IMR-90 (cell line): ENCODE data around the gene NEGR1. TPM values are rescaled to one million over a fixed set of nuclear protein-coding genes. Genes with fewer than 3 reads are reported as not detected.
"Not testable (repeated sequence)": the region's sequence is repeated elsewhere in the genome, so short reads cannot be mapped to it uniquely, and the experiment has no call there.

Experiments used
- ATAC-seq: fragments of 200-7000 bp; cut with Tn5 transposase; 2 replicates; pipeline ENCODE4 v1.9.1; 2020; ENCODE audit warnings: low read depth, mild to moderate bottlenecking, moderate library complexity
- BruUV-seq: library from RNA; stranded (reverse); fragments of 400-500 nt; replicated peaks from 2 replicates; lab custom pipeline; 2021; lab: Mats Ljungman, UMichigan
- CTCF ChIA-PET: fragments of 300-600 bp; formaldehyde crosslinking; extraction: SDS; loops from one replicate; lab custom pipeline; 2021; ENCODE audit warnings: antibody characterized with exemption; lab: Yijun Ruan, JAX
- POLR2A ChIA-PET: fragments of 300-600 bp; sonication (Branson Sonifier 250); formaldehyde crosslinking; loops from one replicate; lab custom pipeline; 2022; ENCODE audit warnings: antibody characterized with exemption; ENCODE audit not compliant: unreplicated experiment; lab: Charles Lee
- DNase-seq: peaks from one replicate; pipeline ENCODE4 v3.0.0; 2013
- H2AFZ ChIP-seq: replicated peaks from 2 replicates; pipeline ENCODE3; 2013; ENCODE audit warnings: low read length, mild to moderate bottlenecking; ENCODE audit not compliant: poor library complexity
- H2AK5ac ChIP-seq: 2 replicates; pipeline ENCODE4 v1.6.1; 2013; ENCODE audit warnings: low read depth, low read length, inconsistent platforms
- H2AK9ac ChIP-seq: replicated peaks from 2 replicates; pipeline ENCODE3; 2013; ENCODE audit warnings: mild to moderate bottlenecking, low read depth, low read length, moderate library complexity; ENCODE audit not compliant: poor library complexity
- H2BK120ac ChIP-seq: 2 replicates; pipeline ENCODE4 v1.6.1; 2013; ENCODE audit warnings: low read depth, low read length, inconsistent platforms
- H2BK15ac ChIP-seq: 3 replicates; pipeline ENCODE4 v1.6.1; 2013; ENCODE audit warnings: low read depth, low read length, inconsistent platforms
- H2BK20ac ChIP-seq: 2 replicates; pipeline ENCODE4 v1.6.1; 2013; ENCODE audit warnings: low read depth, mild to moderate bottlenecking, inconsistent platforms, low read length, moderate library complexity
- H2BK5ac ChIP-seq: 2 replicates; pipeline ENCODE4 v1.6.1; 2013; ENCODE audit warnings: mild to moderate bottlenecking, low read depth, low read length, inconsistent platforms; ENCODE audit not compliant: poor library complexity, severe bottlenecking
- H3K14ac ChIP-seq: replicated peaks from 2 replicates; pipeline ENCODE4 v1.6.1; 2013; ENCODE audit warnings: low read depth, low read length, inconsistent platforms
- H3K18ac ChIP-seq: 2 replicates; pipeline ENCODE4 v1.6.1; 2013; ENCODE audit warnings: low read depth, low read length, control low read depth
- H3K23ac ChIP-seq: 2 replicates; pipeline ENCODE4 v1.6.1; 2013; ENCODE audit warnings: low read depth, low read length, inconsistent platforms
- H3K27ac ChIP-seq: 2 replicates; pipeline ENCODE4 v1.5.1; 2013; ENCODE audit warnings: mild to moderate bottlenecking, control low read depth, low read length; ENCODE audit not compliant: insufficient read depth
- H3K27me3 ChIP-seq: 2 replicates; pipeline ENCODE4 v1.6.1; 2013; ENCODE audit warnings: low read length; ENCODE audit not compliant: control insufficient read depth, insufficient read depth
- H3K36me3 ChIP-seq: 2 replicates; pipeline ENCODE4 v1.6.1; 2013; ENCODE audit warnings: low read length, mixed read lengths; ENCODE audit not compliant: control insufficient read depth, insufficient read depth
- H3K4ac ChIP-seq: 2 replicates; pipeline ENCODE4 v1.6.1; 2013; ENCODE audit warnings: low read depth, low read length, inconsistent platforms
- H3K4me1 ChIP-seq: 2 replicates; pipeline ENCODE4 v1.6.1; 2013; ENCODE audit warnings: low read length, mixed read lengths; ENCODE audit not compliant: control insufficient read depth, insufficient read depth
- H3K4me2 ChIP-seq: 2 replicates; pipeline ENCODE4 v1.6.1; 2013; ENCODE audit warnings: low read depth, mild to moderate bottlenecking, control low read depth, low read length, moderate library complexity
- H3K4me3 ChIP-seq: 2 replicates; pipeline ENCODE4 v1.5.1; 2013; ENCODE audit warnings: low read depth, mild to moderate bottlenecking, control low read depth, low read length, moderate library complexity; ENCODE audit not compliant: insufficient read depth
- H3K56ac ChIP-seq: 2 replicates; pipeline ENCODE4 v1.6.1; 2013; ENCODE audit warnings: low read length, inconsistent platforms; ENCODE audit not compliant: insufficient read depth; ENCODE audit errors: extremely low read depth
- H3K79me1 ChIP-seq, 2 experiments: 2 replicates each; pipeline ENCODE4 v1.6.1; 2013; ENCODE audit warnings: low read length in 2 of 2, inconsistent platforms in 1 of 2, low read depth in 1 of 2
- H3K9ac ChIP-seq: 2 replicates; pipeline ENCODE4 v1.6.1; 2013; ENCODE audit warnings: low read depth, low read length, control low read depth
- H3K9me1 ChIP-seq: 2 replicates; pipeline ENCODE4 v1.6.1; 2013; ENCODE audit warnings: low read length, inconsistent platforms; ENCODE audit not compliant: insufficient read depth
- H3K9me3 ChIP-seq: 2 replicates; pipeline ENCODE4 v1.6.1; 2013; ENCODE audit warnings: low read length; ENCODE audit not compliant: control insufficient read depth, insufficient read depth
- H4K20me1 ChIP-seq: 2 replicates; pipeline ENCODE4 v1.6.1; 2013; ENCODE audit warnings: low read length, inconsistent platforms; ENCODE audit not compliant: insufficient read depth
- H4K5ac ChIP-seq: 2 replicates; pipeline ENCODE4 v1.6.1; 2013; ENCODE audit warnings: mild to moderate bottlenecking, low read depth, low read length, control low read depth
- H4K8ac ChIP-seq, 2 experiments: 2 replicates each; pipeline ENCODE4 v1.6.1; 2013; ENCODE audit warnings: low read depth in 2 of 2, low read length in 2 of 2, control low read depth in 1 of 2, inconsistent platforms in 1 of 2
- H4K91ac ChIP-seq: 2 replicates; pipeline ENCODE4 v1.6.1; 2013; ENCODE audit warnings: low read depth, low read length, inconsistent platforms; ENCODE audit not compliant: insufficient read depth
- CEBPB ChIP-seq: IDR thresholded peaks from 2 replicates; pipeline ENCODE4 v1.6.1; 2012; ENCODE audit warnings: low read depth, low read length, improper control_type of control experiment
- CHD1 ChIP-seq: IDR thresholded peaks from 2 replicates; pipeline ENCODE4 v1.6.1; 2012; ENCODE audit warnings: low read depth, low read length, improper control_type of control experiment
- MAFK ChIP-seq: IDR thresholded peaks from 2 replicates; pipeline ENCODE4 v1.6.1; 2012; ENCODE audit warnings: low read depth, low read length, improper control_type of control experiment
- RCOR1 ChIP-seq: IDR thresholded peaks from 2 replicates; pipeline ENCODE4 v1.6.1; 2012; ENCODE audit warnings: mild to moderate bottlenecking, low read length, improper control_type of control experiment; ENCODE audit not compliant: insufficient replicate concordance
- RFX5 ChIP-seq: IDR thresholded peaks from 2 replicates; pipeline ENCODE4 v1.8.0; 2012; ENCODE audit warnings: low read depth, mild to moderate bottlenecking, low read length, moderate library complexity
- SMC3 ChIP-seq: fragments of 150-350 bp; IDR thresholded peaks from 2 replicates; pipeline ENCODE4 v1.6.1; 2016; ENCODE audit warnings: low read depth, mild to moderate bottlenecking, antibody characterized with exemption, low read length, moderate library complexity
- USF2 ChIP-seq: fragments of 150-350 bp; IDR thresholded peaks from 2 replicates; pipeline ENCODE4 v1.6.1; 2017; ENCODE audit warnings: mild to moderate bottlenecking, antibody characterized with exemption, low read length, low read depth
- WGBS, 2 experiments: methylation state at CpG; one replicate each; pipeline versions ENCODE4 v1.1.5 to v1.1.7; 2013; ENCODE audit warnings: missing lambda C conversion rate in 2 of 2; ENCODE audit not compliant: insufficient read length in 1 of 2; ENCODE audit errors: extremely low coverage in 2 of 2; 5-methylcytosine and 5-hydroxymethylcytosine counted together
- dilution Hi-C: fragments of 300-500 bp; cut with HindIII; formaldehyde crosslinking; loops from one replicate; pipeline ENCODE4 v1.14.3; 2018; ENCODE audit warnings: low sequenced_read_pairs; ENCODE audit not compliant: unreplicated experiment
- in situ Hi-C: fragments of 300-500 bp; cut with MboI; formaldehyde crosslinking; loops from 3 replicates; pipeline ENCODE4 v1.14.3; 2019; ENCODE audit warnings: low sequenced_read_pairs, inconsistent platforms, mixed read lengths
- intact Hi-C: fragments of 100-400 bp; cut with micrococcal nuclease; formaldehyde crosslinking; loops from 2 replicates; pipeline ENCODE4 v1.10.0; 2022
- polyA plus RNA-seq, 3 experiments: library from polyadenylated mRNA; depleted of rRNA; stranded (reverse); fragments of >200 nt; gene quantifications; 2 replicates each; pipeline ENCODE4 v1.2.3, GENCODE V29; 2012; ENCODE audit warnings: low replicate concordance in 1 of 3
- total RNA-seq: library from RNA; depleted of rRNA; stranded (reverse); fragments of >200 nt; gene quantifications from 2 replicates; pipeline ENCODE4 v1.2.3, GENCODE V29; 2012

The NEGR1 gene
- total and polyA plus RNA-seq, 2 of the 4 experiments (the other 2 are of a cell fraction): 5.1 to 9.1 TPM

GRCh38 chr1:72241397-72241796, 40.9 kb downstream of the NEGR1 start:
- H3K4me2 ChIP-seq: no peak overlapping the region
- H2AK9ac ChIP-seq: no peak overlapping the region
- H4K8ac ChIP-seq: no peak overlapping the region
- no peaks in the 10 kb centered on the region for H4K20me1 ChIP-seq
- no peak overlapping the region for H3K23ac ChIP-seq
- no peaks in the 10 kb centered on the region for H3K27me3 ChIP-seq
- no TSS peak for BruUV-seq
- H2BK120ac ChIP-seq: no peak overlapping the region
- H3K18ac ChIP-seq: no peak overlapping the region
- no peak overlapping the region for H2BK5ac ChIP-seq
- no peak overlapping the region for H2AK5ac ChIP-seq
- dilution Hi-C loops (no loop called here), in situ Hi-C loops (no loop called here), intact Hi-C loops (no loop called here)
- H4K5ac ChIP-seq: no peak overlapping the region
- TF ChIP-seq CEBPB (peak; percentile 84), RFX5 (no peak), RCOR1 (no peak), CHD1 (no peak), USF2 (no peak), MAFK (no peak), SMC3 (no peak)
- no peak overlapping the region for H3K27ac ChIP-seq
- H2AFZ ChIP-seq: no peak overlapping the region
- no peak overlapping the region for H3K4me3 ChIP-seq
- no peak overlapping the region for H2BK20ac ChIP-seq
- ATAC-seq (no peak), DNase-seq (peak; percentile 11)
- H3K9me1 ChIP-seq: no peaks in the 10 kb centered on the region
- ChIA-PET POLR2A (no interaction called here), CTCF (no interaction called here)
- no CpG with 5 or more reads among the region's 1 CpG for WGBS, 2 experiments
- H3K9me3 ChIP-seq: no peaks in the 10 kb centered on the region
- H3K4me1 ChIP-seq: no peaks in the 10 kb centered on the region
- no peaks in the 10 kb centered on the region; a peak in 1 of 4 replicates for H3K79me1 ChIP-seq
- H3K4ac ChIP-seq: no peak overlapping the region
- no peak overlapping the region for H2BK15ac ChIP-seq
- H3K56ac ChIP-seq: no peak overlapping the region
- no peaks in the 10 kb centered on the region for H3K36me3 ChIP-seq
- no peak overlapping the region for H3K9ac ChIP-seq
- no peak overlapping the region for H4K91ac ChIP-seq
- H3K14ac ChIP-seq: no peak overlapping the region

- H3K36me3 ChIP-seq, H3K18ac ChIP-seq, H3K9me3 ChIP-seq, H2BK20ac ChIP-seq, H3K23ac ChIP-seq, H3K4me3 ChIP-seq, H2AFZ ChIP-seq, dilution Hi-C loops, H3K27ac ChIP-seq, H4K5ac ChIP-seq, in situ Hi-C loops, H3K56ac ChIP-seq, H2BK5ac ChIP-seq, intact Hi-C loops, H3K27me3 ChIP-seq, H4K91ac ChIP-seq, H3K9me1 ChIP-seq, H3K4me2 ChIP-seq, H3K14ac ChIP-seq, H4K8ac ChIP-seq, H2BK15ac ChIP-seq, H2AK5ac ChIP-seq, H3K9ac ChIP-seq, H2AK9ac ChIP-seq, CTCF ChIA-PET, BruUV-seq, H3K4ac ChIP-seq, H4K20me1 ChIP-seq, POLR2A ChIA-PET, H3K79me1 ChIP-seq, ATAC-seq, H2BK120ac ChIP-seq, H3K4me1 ChIP-seq, DNase-seq: not testable (repeated sequence)
Measured at GRCh38 chr1:72235931-72236330, 46.4 kb downstream of the NEGR1 start.
